ENCODE measurements around the gene PKNOX2. TPM values are rescaled to one million over a fixed set of nuclear protein-coding genes. Genes with fewer than 3 reads are reported as not detected.

The PKNOX2 gene
- total RNA-seq (2012; rRNA removed) (0.72 and 1.1 TPM in 2 replicates), polyA plus RNA-seq (2012; rRNA removed) (1.7 and 2.3 TPM in 2 replicates), Bru-seq, nascent RNA (percentile 54 among the genes with signal in this experiment), BruChase-seq, experiment 1, labeled RNA remaining after a 6-hour chase (percentile 50 among the genes with signal in this experiment), BruChase-seq, experiment 2, labeled RNA remaining after a 2-hour chase (percentile 62 among the genes with signal in this experiment)
- 1.4 and 1.6 TPM in 2 replicates for polyA plus RNA-seq (2012; cell fraction: cytosol; rRNA removed)
- polyA plus RNA-seq (2012; cell fraction: nucleus; rRNA removed; ENCODE audit: low replicate concordance) = 1.7 and 2.4 TPM in 2 replicates
- long read RNA-seq, partial matches to known transcripts = 0 of 1 reads
- long read RNA-seq, other reads (novel, unspliced or antisense) = 1 of 1 reads

DNA sequence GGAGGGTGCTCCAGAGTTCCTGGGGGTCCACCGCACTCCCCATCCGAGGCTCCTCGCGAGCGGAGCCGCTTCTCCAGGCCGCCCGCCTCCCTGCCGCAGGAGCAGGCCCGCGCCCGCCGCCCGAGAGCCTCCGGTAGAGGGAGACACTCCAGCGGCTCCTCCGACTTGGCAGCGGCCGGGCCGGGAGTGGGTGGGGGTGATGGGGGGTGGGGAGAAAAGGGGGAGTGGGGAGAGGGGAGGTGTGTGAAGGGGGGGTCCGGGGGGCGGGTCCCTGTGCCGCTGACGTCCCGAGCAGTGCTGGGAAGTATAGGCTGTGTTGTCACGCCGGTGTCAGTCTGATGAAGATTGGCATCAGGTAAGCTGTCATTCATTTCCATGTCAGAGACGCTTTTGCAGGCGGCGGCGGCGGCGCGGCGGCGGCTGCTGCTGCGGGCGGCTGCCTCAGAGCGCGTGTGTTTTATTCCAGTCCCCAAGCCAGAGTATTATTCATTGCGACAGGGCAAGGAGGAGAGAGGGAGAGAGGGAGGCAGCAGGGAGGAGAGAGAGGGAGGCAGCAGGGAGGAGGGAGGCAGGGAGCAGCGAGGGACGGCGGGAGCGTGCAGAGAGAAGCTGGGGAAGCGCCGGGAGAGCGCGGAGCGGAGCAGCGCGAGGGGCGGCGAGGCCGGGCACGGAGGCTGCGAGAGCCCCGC lies at the start of gene PKNOX2:
Gene PKNOX2, plus strand, starts transcription at position 330 of the 689 bp plus-strand sequence. CDS start 186,555 bp downstream, outside the sequence.
- Histone ChIP-seq H3K23ac (ENCODE audit: low read depth, low read length) (peak within 1 kb of the TSS; percentile 86), H3K79me1 (ENCODE audit: low read depth in 1 of 2, low read length in 2 of 2) (peaks cover 0 to 6% of the 10 kb centered on the region in 2 experiments; a peak in 1 of 4 replicates), H4K5ac (ENCODE audit: low read depth, low read length) (no peak within 1 kb of the TSS; the same call in 1 of the 2 replicates), H3K9me3 (ENCODE audit: control insufficient read depth, insufficient read depth, low read length) (no peaks in the 10 kb centered on the region), H2BK15ac (ENCODE audit: low read depth, low read length) (no peak within 1 kb of the TSS), H2BK20ac (ENCODE audit: low read depth, low read length) (no peak within 1 kb of the TSS), H3K36me3 (ENCODE audit: control insufficient read depth, insufficient read depth, low read length) (no peaks in the 10 kb centered on the region), H2AFZ (replicated peaks; ENCODE audit: low read length, poor library complexity) (peak within 1 kb of the TSS; percentile 90), H4K20me1 (ENCODE audit: insufficient read depth, low read length) (no peaks in the 10 kb centered on the region), H3K14ac (replicated peaks; ENCODE audit: low read depth, low read length) (0 out of 2 replicates have a peak within 1 kb of the TSS, but pooled peaks have one; percentile 43), H3K27me3 (ENCODE audit: control insufficient read depth, insufficient read depth, low read length) (peaks cover 2% of the 10 kb centered on the region; the same call in 1 of the 2 replicates), H2BK5ac (ENCODE audit: low read depth, low read length, poor library complexity, severe bottlenecking) (no peak within 1 kb of the TSS), H3K4me1 (ENCODE audit: control insufficient read depth, insufficient read depth, low read length) (peaks cover 5% of the 10 kb centered on the region), H2BK120ac (ENCODE audit: low read depth, low read length) (peak within 1 kb of the TSS; percentile 73), H3K9me1 (ENCODE audit: insufficient read depth, low read length) (no peaks in the 10 kb centered on the region), H3K27ac (ENCODE audit: insufficient read depth, low read length) (peak within 1 kb of the TSS; percentile 80), H3K56ac (ENCODE audit: extremely low read depth, insufficient read depth, low read length) (no peak within 1 kb of the TSS; the same call in 1 of the 2 replicates), H3K4ac (ENCODE audit: low read depth, low read length) (peak within 1 kb of the TSS; percentile 52; the same call in 1 of the 2 replicates), H3K18ac (ENCODE audit: low read depth, low read length) (peak within 1 kb of the TSS; percentile 44; the same call in 1 of the 2 replicates), H3K9ac (ENCODE audit: low read depth, low read length) (peak within 1 kb of the TSS; percentile 84), H3K4me3 (ENCODE audit: insufficient read depth, low read depth, low read length) (peak within 1 kb of the TSS; percentile 65), H4K8ac (ENCODE audit: low read depth in 2 of 2, low read length in 2 of 2) (peak within 1 kb of the TSS in 1 of 2 experiments; percentile 68; a peak in 1 of 4 replicates), H2AK9ac (replicated peaks; ENCODE audit: low read depth, low read length, poor library complexity) (peak within 1 kb of the TSS; percentile 39), H2AK5ac (ENCODE audit: low read depth, low read length) (no peak within 1 kb of the TSS), H3K4me2 (ENCODE audit: low read depth, low read length) (peak within 1 kb of the TSS; percentile 83), H4K91ac (ENCODE audit: insufficient read depth, low read depth, low read length) (no peak within 1 kb of the TSS)
- ChIA-PET CTCF (interaction anchor here (0.5 to 2.2 kb wide), 5 partner anchors 16 to 181 kb away, joined by 3 to 8 read pairs (median 4); no protein-coding TSS in a partner anchor), POLR2A (ENCODE audit: unreplicated experiment) (interaction anchor here (0.8 kb wide), 1 partner anchor 209 kb away, joined by 4 read pairs; no protein-coding TSS in a partner anchor)
- peak; percentile 67 for DNase-seq
- in situ Hi-C loops (cut with MboI; ENCODE audit: low sequenced_read_pairs) = loop anchor here (5.0 to 10.0 kb wide), 2 partner anchors 183 to 240 kb away; no protein-coding TSS in a partner anchor
- peak; percentile 69 for ATAC-seq (ENCODE audit: low read depth)
- BruUV-seq (replicated peaks) = no TSS peak
- dilution Hi-C loops (cut with HindIII; ENCODE audit: low sequenced_read_pairs, unreplicated experiment) = no loop called here
- intact Hi-C loops (cut with micrococcal nuclease) = loop anchor here (1.0 kb wide), 3 partner anchors 99 to 241 kb away; no protein-coding TSS in a partner anchor
- WGBS, 2 experiments (ENCODE audit: extremely low coverage in 2 of 2, insufficient read length in 1 of 2) = 1% methylated on average over 13 of the region's 58 CpGs; no CpG with 5 or more reads in 1 of the 2 experiments
- 0 out of 2 replicates have a peak, but pooled peaks have one; percentile 3 for TF ChIP-seq CEBPB (IDR thresholded peaks at IDR 0.05; ENCODE audit: low read depth, low read length)
- no peak for TF ChIP-seq POLR2A (IDR thresholded peaks at IDR 0.05; ENCODE audit: low read depth, low read length)
- TF ChIP-seq RCOR1 (IDR thresholded peaks at IDR 0.05; ENCODE audit: insufficient replicate concordance, low read length) = no peak
- peak; percentile 66 for TF ChIP-seq CTCF (conservative IDR thresholded peaks at IDR 0.05; ENCODE audit: low read depth, low read length)
- no peak for TF ChIP-seq CHD1 (IDR thresholded peaks at IDR 0.05; ENCODE audit: low read depth, low read length)
- TF ChIP-seq MAZ (IDR thresholded peaks at IDR 0.05; ENCODE audit: borderline replicate concordance, low read depth, low read length) = peak; percentile 75; the same call in 1 of the 2 replicates
- TF ChIP-seq NFE2L2 (IDR thresholded peaks at IDR 0.05; ENCODE audit: low read depth, low read length) = no peak
- TF ChIP-seq BHLHE40 (IDR thresholded peaks at IDR 0.05; ENCODE audit: low read depth, low read length) = no peak
- TF ChIP-seq FOS (IDR thresholded peaks at IDR 0.05; ENCODE audit: low read depth, low read length) = no peak
- TF ChIP-seq SMC3 (IDR thresholded peaks at IDR 0.05; ENCODE audit: low read depth, low read length) = peak; percentile 59
- TF ChIP-seq, protein P1, sequence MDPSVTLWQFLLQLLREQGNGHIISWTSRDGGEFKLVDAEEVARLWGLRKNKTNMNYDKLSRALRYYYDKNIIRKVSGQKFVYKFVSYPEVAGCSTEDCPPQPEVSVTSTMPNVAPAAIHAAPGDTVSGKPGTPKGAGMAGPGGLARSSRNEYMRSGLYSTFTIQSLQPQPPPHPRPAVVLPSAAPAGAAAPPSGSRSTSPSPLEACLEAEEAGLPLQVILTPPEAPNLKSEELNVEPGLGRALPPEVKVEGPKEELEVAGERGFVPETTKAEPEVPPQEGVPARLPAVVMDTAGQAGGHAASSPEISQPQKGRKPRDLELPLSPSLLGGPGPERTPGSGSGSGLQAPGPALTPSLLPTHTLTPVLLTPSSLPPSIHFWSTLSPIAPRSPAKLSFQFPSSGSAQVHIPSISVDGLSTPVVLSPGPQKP (IDR thresholded peaks at IDR 0.05; ENCODE audit: borderline replicate concordance, low read depth, low read length) = no peak
- no peak for TF ChIP-seq MXI1 (IDR thresholded peaks at IDR 0.05; ENCODE audit: borderline replicate concordance, low read depth, low read length)

Measured in IMR-90 (cell line).